Naive thymus-derived CD8-positive, alpha-beta T cell (primary cell): ENCODE data around the gene TSHZ2. TPM values are rescaled to one million over a fixed set of nuclear protein-coding genes. Genes with fewer than 3 reads are reported as not detected.
"Not testable (repeated sequence)": the region's sequence is repeated elsewhere in the genome, so short reads cannot be mapped to it uniquely, and the experiment has no call there.

Source experiments
- ATAC-seq, 2 donors: fragments of 150-1000 bp; cut with Tn5 transposase in 1 of 2; sonication (Bioruptor Pico), chemical (Tn5 transposase) in 1 of 2; 1 replicate in 1 of 2; 2 replicates in 1 of 2; pipeline ENCODE4 v1.10.0; 2021; ENCODE audit warnings: mild to moderate bottlenecking in 2 of 2, moderate library complexity in 2 of 2
- POLR2A ChIA-PET: fragments of 350-600 bp; sonication (Branson Sonifier 250); formaldehyde crosslinking; loops from one replicate; lab custom pipeline; 2021; ENCODE audit warnings: antibody characterized with exemption; lab: Charles Lee
- DNase-seq, 10 donors: peaks; one replicate each; pipeline versions ENCODE4 v3.0.0 to v3.0.0-alpha.2; 2020 to 2022
- H3K27ac Mint-ChIP-seq, 10 donors: one replicate each; pipeline ENCODE4 v1.8.0; 2020 to 2022; ENCODE audit warnings: mild to moderate bottlenecking in 10 of 10, mixed read lengths in 10 of 10, moderate library complexity in 4 of 10, inconsistent platforms in 1 of 10
- H3K27me3 Mint-ChIP-seq, 5 donors: one replicate each; pipeline ENCODE4 v1.8.0; 2021 to 2022; ENCODE audit warnings: mixed read lengths in 5 of 5
- H3K36me3 Mint-ChIP-seq, 3 donors: one replicate each; pipeline ENCODE4 v1.8.0; 2020 to 2022; ENCODE audit warnings: mixed read lengths in 3 of 3, mild to moderate bottlenecking in 2 of 3, inconsistent platforms in 1 of 3
- H3K4me1 Mint-ChIP-seq, 4 donors: one replicate each; pipeline ENCODE4 v1.8.0; 2021 to 2022; ENCODE audit warnings: mixed read lengths in 4 of 4
- H3K4me3 Mint-ChIP-seq, 10 donors: one replicate each; pipeline ENCODE4 v1.8.0; 2020 to 2022; ENCODE audit warnings: mild to moderate bottlenecking in 10 of 10, mixed read lengths in 10 of 10, moderate library complexity in 6 of 10, inconsistent platforms in 1 of 10
- H3K9me3 Mint-ChIP-seq, 9 donors: one replicate each; pipeline ENCODE4 v1.8.0; 2020 to 2022; ENCODE audit warnings: mixed read lengths in 9 of 9, mild to moderate bottlenecking in 3 of 9, inconsistent platforms in 1 of 9, moderate library complexity in 1 of 9
- polyA plus RNA-seq, 3 donors: library from polyadenylated mRNA; unstranded; fragments of 300-500 nt; fragmentation: Illumina TruSeq; gene quantifications; one replicate each; pipeline ENCODE4 v1.2.3, GENCODE V29; 2021
- total RNA-seq, 8 experiments: library from RNA in 2 of 8; stranded (reverse) in 2 of 8; gene quantifications; one replicate each; pipeline ENCODE4 v1.2.3 and lab custom pipeline; 2021 to 2026

The TSHZ2 gene
- total and polyA plus RNA-seq, 5 experiments from 2014 or later: 0.42 to 10.0 (median 5.1) TPM; not detected in 1

DNA sequence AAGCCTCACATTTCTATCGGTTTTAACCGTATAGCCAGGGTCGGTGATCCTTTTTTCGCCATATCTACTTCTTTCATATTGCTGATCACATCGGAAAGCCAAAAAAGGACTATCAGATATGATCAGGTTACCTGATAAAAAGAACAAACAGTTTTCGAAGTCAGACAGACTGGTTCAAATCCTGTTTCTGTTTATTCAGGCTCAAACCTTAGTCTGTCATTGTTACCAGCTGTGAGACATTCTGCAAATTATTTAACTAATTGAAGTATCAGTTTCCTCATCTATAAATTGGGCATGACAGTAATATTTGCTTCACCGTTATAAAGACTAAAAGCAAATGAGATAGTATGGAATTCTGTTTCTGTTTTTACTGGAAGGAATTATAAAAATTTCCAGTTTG, 111.3 kb downstream of the TSHZ2 start:
- H3K4me1 Mint-ChIP-seq: peaks cover 7 to 17% (median 12%) of the 10 kb centered on the region in 4 donors
- H3K4me3 Mint-ChIP-seq: no peak overlapping the region
- no peak overlapping the region for H3K27ac Mint-ChIP-seq
- ATAC-seq (no peak), DNase-seq (no peak)
- POLR2A ChIA-PET: no interaction called here
- no peaks in the 10 kb centered on the region for H3K36me3 Mint-ChIP-seq
- H3K9me3 Mint-ChIP-seq: no peaks in the 10 kb centered on the region
- no peaks in the 10 kb centered on the region for H3K27me3 Mint-ChIP-seq

GRCh38 chr20:53084408-53084997, 112.3 kb downstream of the TSHZ2 start:
- Mint-ChIP-seq H3K4me1 (peaks cover 7 to 17% (median 12%) of the 10 kb centered on the region in 4 donors), H3K27ac (no peak overlapping the region), H3K9me3 (no peaks in the 10 kb centered on the region), H3K27me3 (peaks cover 0 to 2% (median 0%) of the 10 kb centered on the region in 5 donors), H3K4me3 (no peak overlapping the region), H3K36me3 (no peaks in the 10 kb centered on the region)
- DNase-seq (no peak), ATAC-seq (no peak)
- POLR2A ChIA-PET: no interaction called here

GRCh38 chr20:53085720-53086119, 113.6 kb downstream of the TSHZ2 start:
- H3K27me3 Mint-ChIP-seq: peaks cover 0 to 3% (median 0%) of the 10 kb centered on the region in 5 donors
- DNase-seq: no peak
- no peak overlapping the region for H3K4me3 Mint-ChIP-seq
- ATAC-seq: no peak
- H3K36me3 Mint-ChIP-seq: no peaks in the 10 kb centered on the region
- H3K27ac Mint-ChIP-seq: no peak overlapping the region
- POLR2A ChIA-PET: no interaction called here
- H3K9me3 Mint-ChIP-seq: no peaks in the 10 kb centered on the region
- H3K4me1 Mint-ChIP-seq: peaks cover 3 to 11% (median 5%) of the 10 kb centered on the region in 4 donors

- Mint-ChIP-seq H3K27me3 (peaks cover 0 to 3% (median 0%) of the 10 kb centered on the region in 5 donors), H3K4me1 (no peaks in the 10 kb centered on the region), H3K9me3 (no peaks in the 10 kb centered on the region), H3K36me3 (no peaks in the 10 kb centered on the region), H3K4me3 (no peak overlapping the region), H3K27ac (no peak overlapping the region)
- no peak for DNase-seq
- POLR2A ChIA-PET: no interaction called here
- ATAC-seq: no peak
These were observed 115.0 kb downstream of the TSHZ2 start for GRCh38 chr20:53087037-53087777.

- Mint-ChIP-seq H3K4me1 (no peaks in the 10 kb centered on the region), H3K9me3 (no peaks in the 10 kb centered on the region), H3K27me3 (peaks cover 0 to 3% (median 0%) of the 10 kb centered on the region in 5 donors), H3K36me3 (no peaks in the 10 kb centered on the region), H3K4me3 (no peak overlapping the region), H3K27ac (peak overlapping the region in 1 of 10 donors; percentile 14)
- DNase-seq (no peak), ATAC-seq (no peak)
- POLR2A ChIA-PET: no interaction called here
These were observed 116.6 kb downstream of the TSHZ2 start for GRCh38 chr20:53088786-53089185.

- H3K27ac Mint-ChIP-seq, H3K9me3 Mint-ChIP-seq, DNase-seq, H3K27me3 Mint-ChIP-seq, H3K4me1 Mint-ChIP-seq, POLR2A ChIA-PET, H3K36me3 Mint-ChIP-seq, ATAC-seq, H3K4me3 Mint-ChIP-seq: not testable (repeated sequence)
These were observed 117.7 kb downstream of the TSHZ2 start for GRCh38 chr20:53089851-53090250.

DNA sequence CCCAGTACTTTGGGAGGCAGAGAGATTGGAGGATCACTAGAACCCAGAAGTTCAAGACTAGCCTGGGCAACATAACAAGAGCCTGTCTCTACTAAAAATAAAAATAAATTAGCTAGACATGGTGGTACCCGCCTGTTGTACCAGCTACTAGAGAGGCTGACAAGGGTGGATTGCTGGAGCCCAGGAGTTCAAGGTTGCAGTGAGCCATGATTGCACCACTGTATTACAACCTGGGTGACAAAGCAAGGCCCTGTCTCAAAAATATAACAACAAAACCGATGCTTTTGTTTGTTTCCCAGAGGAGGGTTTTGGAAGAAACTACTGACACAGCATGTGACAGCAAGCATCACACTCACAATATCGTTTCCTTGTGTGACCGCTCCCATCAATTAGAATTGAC, 119.6 kb downstream of the TSHZ2 start:
- Mint-ChIP-seq H3K4me1 (no peaks in the 10 kb centered on the region), H3K27me3 (peaks cover 0 to 5% (median 0%) of the 10 kb centered on the region in 5 donors), H3K9me3 (no peaks in the 10 kb centered on the region), H3K36me3 (peaks cover 0 to 6% (median 0%) of the 10 kb centered on the region in 3 donors), H3K27ac (no peak overlapping the region), H3K4me3 (no peak overlapping the region)
- no peak for DNase-seq
- no peak for ATAC-seq
- POLR2A ChIA-PET: interaction anchor here (0.6 kb wide), 1 partner anchor 15 kb away, joined by 9 read pairs; no protein-coding TSS in a partner anchor

DNA sequence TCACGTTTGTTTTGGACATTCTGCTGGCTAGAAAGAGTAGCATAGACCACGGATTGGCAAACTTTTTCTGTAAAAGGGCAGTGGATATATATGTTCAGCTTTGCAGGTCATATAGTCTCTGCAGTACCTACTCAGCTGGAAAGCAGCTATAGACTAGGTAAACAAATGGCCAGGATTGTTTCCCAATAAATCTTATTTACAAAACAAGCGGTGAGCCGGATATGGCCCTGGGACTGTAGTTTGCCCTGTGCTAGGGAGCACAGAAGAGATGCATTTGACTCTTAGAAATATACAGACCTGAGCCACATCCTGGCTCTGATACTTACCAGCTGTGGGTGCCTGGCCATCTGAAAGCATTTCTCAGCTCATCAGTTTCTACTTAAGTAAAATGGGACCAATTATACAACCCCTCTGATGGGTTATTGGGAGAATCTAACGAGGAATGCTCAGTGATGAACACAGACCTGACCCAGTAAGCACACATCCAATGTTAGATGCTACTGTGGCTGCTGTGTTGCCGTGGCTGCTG, 120.7 kb downstream of the TSHZ2 start:
- peaks cover 0 to 6% (median 0%) of the 10 kb centered on the region in 3 donors for H3K36me3 Mint-ChIP-seq
- H3K27ac Mint-ChIP-seq: no peak overlapping the region
- DNase-seq (no peak), ATAC-seq (no peak)
- POLR2A ChIA-PET: no interaction called here
- no peak overlapping the region for H3K4me3 Mint-ChIP-seq
- peaks cover 0 to 5% (median 0%) of the 10 kb centered on the region in 5 donors for H3K27me3 Mint-ChIP-seq
- H3K4me1 Mint-ChIP-seq: no peaks in the 10 kb centered on the region
- no peaks in the 10 kb centered on the region for H3K9me3 Mint-ChIP-seq

DNA sequence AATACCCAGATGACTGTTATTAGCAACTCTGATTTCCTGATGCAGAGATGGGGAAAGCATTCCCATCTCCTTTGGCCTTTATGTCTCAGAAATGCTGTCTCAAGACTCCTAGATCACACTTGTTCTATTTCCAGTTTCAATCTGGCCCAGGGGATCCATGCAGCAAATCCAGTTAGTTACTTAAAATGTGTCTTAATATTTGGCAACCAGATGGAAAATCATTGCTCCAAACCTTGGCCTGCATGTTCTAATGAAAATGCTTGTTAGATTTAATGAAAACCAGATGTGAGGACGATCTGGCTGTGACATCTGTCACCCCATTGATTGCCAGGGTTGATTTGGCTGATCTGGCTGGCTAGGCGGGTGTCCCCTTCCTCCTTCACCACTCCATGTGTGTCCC, 125.2 kb downstream of the TSHZ2 start:
- no peak for DNase-seq
- POLR2A ChIA-PET: no interaction called here
- H3K9me3 Mint-ChIP-seq: no peaks in the 10 kb centered on the region
- H3K36me3 Mint-ChIP-seq: peaks cover 0 to 6% (median 0%) of the 10 kb centered on the region in 3 donors
- H3K4me3 Mint-ChIP-seq: no peak overlapping the region
- ATAC-seq: no peak
- peaks cover 0 to 7% (median 2%) of the 10 kb centered on the region in 5 donors for H3K27me3 Mint-ChIP-seq
- no peak overlapping the region for H3K27ac Mint-ChIP-seq
- peaks cover 0 to 2% (median 0%) of the 10 kb centered on the region in 4 donors for H3K4me1 Mint-ChIP-seq

- POLR2A ChIA-PET: no interaction called here
- Mint-ChIP-seq H3K36me3 (peaks cover 0 to 6% (median 0%) of the 10 kb centered on the region in 3 donors), H3K27ac (no peak overlapping the region), H3K9me3 (no peaks in the 10 kb centered on the region), H3K27me3 (peaks cover 0 to 7% (median 2%) of the 10 kb centered on the region in 5 donors), H3K4me3 (no peak overlapping the region), H3K4me1 (peaks cover 0 to 2% (median 0%) of the 10 kb centered on the region in 4 donors)
- ATAC-seq: no peak
- DNase-seq: no peak
These were observed 125.6 kb downstream of the TSHZ2 start for GRCh38 chr20:53097791-53098190.

GRCh38 chr20:53098621-53099020, 126.5 kb downstream of the TSHZ2 start:
- Mint-ChIP-seq H3K27me3 (peaks cover 0 to 7% (median 2%) of the 10 kb centered on the region in 5 donors), H3K4me3 (no peak overlapping the region), H3K27ac (peak overlapping the region in 1 of 10 donors; percentile 53), H3K36me3 (peaks cover 0 to 6% (median 0%) of the 10 kb centered on the region in 3 donors), H3K4me1 (peaks cover 0 to 2% (median 0%) of the 10 kb centered on the region in 4 donors), H3K9me3 (no peaks in the 10 kb centered on the region)
- POLR2A ChIA-PET: no interaction called here
- no peak for ATAC-seq
- no peak for DNase-seq

GRCh38 chr20:53099856-53100255, 127.7 kb downstream of the TSHZ2 start:
- Mint-ChIP-seq H3K27me3 (peaks cover 0 to 7% (median 2%) of the 10 kb centered on the region in 5 donors), H3K9me3 (no peaks in the 10 kb centered on the region), H3K36me3 (peaks cover 0 to 4% (median 0%) of the 10 kb centered on the region in 3 donors), H3K4me1 (peaks cover 0 to 5% (median 0%) of the 10 kb centered on the region in 4 donors), H3K4me3 (no peak overlapping the region), H3K27ac (no peak overlapping the region)
- DNase-seq (no peak), ATAC-seq (no peak)
- POLR2A ChIA-PET: no interaction called here

DNA sequence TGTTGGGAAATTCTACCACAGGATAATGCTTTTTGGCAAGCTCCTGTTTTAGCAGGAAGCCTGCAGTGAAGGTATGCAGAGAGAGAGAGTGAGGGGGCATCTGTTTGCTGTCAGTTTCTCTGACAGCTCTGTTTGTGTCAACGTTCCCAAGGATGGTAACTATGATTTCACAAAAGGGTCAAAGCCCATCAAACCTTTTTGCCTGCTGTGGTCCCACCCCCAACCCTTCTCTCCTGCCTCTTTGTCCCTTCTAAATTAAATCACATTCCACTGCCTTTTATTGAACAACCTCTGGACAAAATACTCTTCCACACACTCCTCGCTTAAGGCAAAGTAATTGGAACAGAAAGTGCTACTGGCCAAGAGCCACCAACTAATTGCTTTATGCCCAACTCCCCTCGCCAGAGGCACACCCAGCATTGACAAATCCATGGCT, 128.3 kb downstream of the TSHZ2 start:
- H3K27ac Mint-ChIP-seq: no peak overlapping the region
- H3K4me3 Mint-ChIP-seq: no peak overlapping the region
- H3K36me3 Mint-ChIP-seq: no peaks in the 10 kb centered on the region
- POLR2A ChIA-PET: no interaction called here
- no peak for ATAC-seq
- peaks cover 0 to 7% (median 0%) of the 10 kb centered on the region in 5 donors for H3K27me3 Mint-ChIP-seq
- H3K4me1 Mint-ChIP-seq: peaks cover 0 to 5% (median 0%) of the 10 kb centered on the region in 4 donors
- H3K9me3 Mint-ChIP-seq: no peaks in the 10 kb centered on the region
- DNase-seq: no peak
